Activated CD4-positive, alpha-beta T cell treated with anti-CD3 and anti-CD28 coated beads, Interleukin-10, Interleukin-2, amounts not matched to agents 100 ng/mL and 50 ng/mL, durations not matched to agents 16 hours and 8 hours (primary cell): ENCODE results near the gene COX19.
"Not testable (repeated sequence)": the region's sequence is repeated elsewhere in the genome, so short reads cannot be mapped to it uniquely, and the experiment has no call there.

Experiments
- DNase-seq: peaks from one replicate; pipeline ENCODE4 v3.0.0-alpha.2; 2020

The COX19 gene

GRCh38 chr7:976901-977325 lies 1.6 kb upstream of the COX19 start:
- no peak for DNase-seq

GRCh38 chr7:975702-976473 lies 539 bp upstream of the COX19 start:
- DNase-seq: no peak

DNA sequence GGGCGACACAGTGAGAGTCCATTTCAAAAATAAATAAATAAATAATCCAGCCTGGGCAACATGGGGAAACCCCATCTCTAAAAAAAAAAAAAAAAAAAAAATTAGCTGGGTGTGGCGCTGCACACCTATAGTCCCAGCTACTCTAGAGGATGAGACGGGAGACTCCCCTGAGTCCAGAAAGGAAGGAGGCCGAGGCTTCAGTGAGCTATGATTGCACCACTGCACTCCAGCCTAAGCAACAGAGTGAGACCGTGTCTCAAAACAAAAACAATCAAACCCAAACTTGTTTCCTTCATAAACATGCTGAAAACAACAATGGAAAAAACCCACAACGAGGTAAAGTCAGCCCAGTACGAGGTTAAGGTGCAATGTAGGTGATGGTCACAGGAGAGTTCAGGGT lies 1.2 kb downstream of the COX19 start:
- DNase-seq: no peak

- no peak for DNase-seq
Observed at GRCh38 chr7:973312-973711, 2.0 kb downstream of the COX19 start.

- no peak for DNase-seq
Observed at GRCh38 chr7:972676-973309, 2.6 kb downstream of the COX19 start.

- DNase-seq: no peak
Observed at GRCh38 chr7:972110-972509, 3.2 kb downstream of the COX19 start.

- no peak for DNase-seq
Observed at GRCh38 chr7:970744-971143, 4.6 kb downstream of the COX19 start.

DNA sequence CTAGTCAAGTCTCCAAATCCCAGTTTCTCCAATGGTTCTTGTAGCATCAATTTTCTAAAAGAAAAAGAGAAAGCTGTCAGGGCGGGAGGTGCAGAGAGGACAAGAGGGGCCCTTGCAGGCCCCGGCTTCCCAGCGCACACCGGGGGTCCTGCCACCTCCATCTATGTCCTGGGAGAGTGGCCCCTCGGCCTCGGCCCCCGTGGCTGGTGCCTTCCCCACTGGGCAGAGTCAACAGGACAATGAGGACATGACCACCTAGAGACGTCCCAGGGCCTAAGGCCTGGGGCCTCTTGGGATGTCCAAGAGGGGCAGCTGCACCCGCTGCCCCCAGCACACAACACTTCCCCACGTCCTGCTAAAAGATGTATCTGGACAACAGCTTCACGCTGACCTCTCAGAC lies 5.9 kb downstream of the COX19 start:
- no peak for DNase-seq

DNA sequence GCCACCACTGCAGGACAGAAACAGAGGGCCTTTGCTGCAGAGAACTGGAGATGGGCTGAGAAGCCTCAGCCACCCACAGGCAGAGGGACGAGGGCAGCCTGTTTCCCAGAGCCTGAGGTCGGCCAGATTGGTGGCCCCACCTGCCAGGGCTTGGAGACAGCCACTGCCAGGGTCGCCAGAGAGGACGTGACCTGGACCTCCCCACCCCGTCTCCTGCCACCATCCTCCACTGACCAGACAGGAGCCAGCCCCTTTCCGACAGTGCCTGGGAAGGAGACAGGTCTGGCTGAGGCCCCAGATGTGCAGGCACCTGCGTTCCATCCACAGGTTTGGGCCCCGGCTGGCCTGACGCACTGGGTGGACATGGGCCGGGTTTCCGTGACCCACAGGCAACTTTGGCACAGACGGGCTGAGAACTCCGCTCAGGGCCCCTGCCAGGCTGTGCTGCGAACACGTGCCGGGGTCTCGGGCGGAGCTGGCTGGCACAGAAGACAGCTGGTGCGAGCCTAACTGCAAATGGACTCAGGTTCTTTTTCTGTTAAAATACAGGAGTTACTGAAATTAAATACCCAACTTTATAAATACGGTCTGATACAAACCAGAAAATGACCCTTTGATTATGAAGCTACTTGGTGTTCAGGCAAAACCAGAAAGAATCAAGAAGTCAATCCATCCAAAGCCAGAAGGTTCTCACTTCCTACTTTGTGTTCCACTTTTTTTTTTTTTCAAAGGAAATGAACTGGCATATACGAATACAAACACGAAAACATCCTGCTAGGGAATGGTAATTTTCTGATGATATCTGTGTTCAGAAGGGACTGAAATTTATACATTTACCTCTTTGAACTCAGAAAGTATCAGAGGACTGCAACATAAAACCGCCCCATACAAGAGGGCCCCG lies 6.9 kb downstream of the COX19 start:
- no peak for DNase-seq

GRCh38 chr7:967361-968082 lies 7.8 kb downstream of the COX19 start:
- DNase-seq: no peak

- DNase-seq: no peak
Observed at GRCh38 chr7:966291-967069, 8.9 kb downstream of the COX19 start.

- DNase-seq: no peak
Observed at GRCh38 chr7:964401-965231, 10.7 kb downstream of the COX19 start.

- DNase-seq: no peak
Observed at GRCh38 chr7:963236-964078, 11.9 kb downstream of the COX19 start.

- DNase-seq: no peak
Observed at GRCh38 chr7:962401-963081, 12.8 kb downstream of the COX19 start.

DNA sequence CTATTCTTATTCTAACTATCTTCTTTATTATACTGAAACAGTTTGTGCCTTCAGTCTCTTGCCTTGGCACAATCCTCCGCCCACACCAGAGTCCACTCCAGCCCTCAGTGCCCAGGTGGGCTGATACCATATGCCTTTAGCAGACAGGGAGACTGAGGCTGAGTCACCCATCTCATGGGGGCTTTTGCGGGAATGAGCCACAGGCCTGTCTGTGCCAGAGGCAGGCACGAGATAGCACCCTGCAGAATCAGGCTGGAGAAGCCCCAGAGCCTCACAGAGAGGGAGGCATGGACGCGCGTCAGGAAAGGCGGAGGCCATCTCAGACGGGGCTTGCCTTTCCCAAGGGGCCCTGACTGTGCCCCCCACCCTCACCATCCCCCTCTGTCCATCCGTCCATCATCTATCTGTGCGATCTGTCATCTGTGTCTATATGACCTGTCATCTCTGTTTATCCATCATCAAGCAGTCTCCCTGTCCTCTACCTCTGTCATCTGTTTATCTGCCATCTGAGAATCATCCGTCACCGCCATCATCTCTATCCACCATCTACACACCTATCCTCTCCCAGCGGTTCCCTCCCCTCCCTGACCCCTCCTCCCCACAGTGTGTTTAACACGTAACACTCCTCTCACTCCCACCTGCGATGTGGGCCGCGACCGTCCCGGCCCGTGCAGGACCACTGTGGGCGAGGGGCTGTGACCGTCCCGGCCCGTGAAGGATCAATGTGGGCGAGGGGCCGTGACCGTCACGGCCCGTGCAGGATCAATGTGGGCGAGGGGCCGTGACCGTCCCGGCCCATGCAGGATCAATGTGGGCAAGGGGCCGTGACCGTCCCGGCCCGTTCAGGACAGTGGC lies 13.6 kb downstream of the COX19 start:
- DNase-seq: no peak

DNA sequence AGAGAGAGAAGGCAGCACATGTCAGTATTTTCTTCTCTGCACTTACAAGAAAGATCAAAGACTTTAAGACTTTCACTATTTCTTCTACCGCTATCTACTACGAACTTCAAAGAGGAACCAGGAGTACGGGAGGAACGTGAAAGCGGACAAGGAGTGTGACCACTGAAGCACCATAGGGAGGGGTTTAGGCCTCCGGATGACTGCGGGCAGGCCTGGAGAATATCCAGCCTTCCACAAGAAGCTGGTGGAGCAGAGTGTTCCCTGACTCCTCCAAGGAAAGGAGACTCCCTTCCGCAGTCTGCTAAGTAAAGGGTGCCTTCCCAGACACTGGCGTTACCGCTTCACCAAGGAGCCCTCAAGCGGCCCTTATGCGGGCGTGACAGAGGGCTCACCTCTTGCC lies 14.4 kb downstream of the COX19 start:
- DNase-seq: not testable (repeated sequence)

DNA sequence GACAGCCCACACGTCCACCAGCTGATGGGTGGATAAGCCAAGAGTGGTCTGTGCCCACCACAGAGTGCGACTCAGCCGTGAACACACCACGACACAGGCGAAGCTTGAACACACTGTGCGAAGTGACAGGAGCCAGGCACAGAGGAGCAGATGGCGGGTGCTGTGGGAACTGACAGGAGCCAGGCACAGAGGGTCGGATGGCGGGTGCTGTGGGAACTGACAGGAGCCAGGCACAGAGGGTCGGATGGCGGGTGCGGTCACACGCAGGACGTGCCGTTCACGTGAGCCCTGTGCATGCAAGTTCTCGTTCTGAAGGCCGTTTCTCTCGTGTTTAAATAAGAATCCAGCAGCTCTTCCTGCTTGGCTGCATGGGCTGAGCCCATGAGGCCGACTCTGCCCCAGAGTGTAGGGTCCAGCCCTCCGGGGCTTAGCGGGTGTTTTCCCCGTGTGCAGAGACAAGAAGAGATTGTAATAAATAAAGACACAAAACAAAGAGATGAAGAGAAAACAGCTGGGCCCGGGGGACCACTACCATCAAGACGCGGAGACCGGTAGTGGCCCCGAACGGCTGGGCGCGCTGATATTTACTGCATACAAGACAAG lies 15.0 kb downstream of the COX19 start:
- no peak for DNase-seq

DNA sequence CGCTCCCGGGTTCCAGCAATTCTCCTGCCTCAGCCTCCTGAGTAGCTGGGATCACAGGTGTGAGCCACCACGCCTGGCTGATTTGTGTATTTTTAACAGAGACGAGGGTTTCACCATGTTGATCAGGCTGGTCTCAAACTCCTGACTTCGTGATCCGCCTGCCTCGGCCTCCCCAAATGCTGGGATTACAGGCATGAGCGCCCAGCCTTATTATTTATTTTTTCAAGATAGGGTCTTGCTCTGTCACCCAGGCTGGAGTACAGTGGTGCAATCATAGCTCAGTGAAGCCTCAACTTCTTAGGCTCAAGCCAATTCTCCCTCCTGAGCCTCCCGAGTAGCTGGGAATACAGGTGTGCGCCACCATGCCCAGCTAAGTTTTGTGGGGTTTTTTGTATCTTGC lies 15.6 kb downstream of the COX19 start:
- not testable (repeated sequence) for DNase-seq
